Stimulated activated naive CD4-positive, alpha-beta T cell treated with Interleukin-2 at 50 U/mL for 16 hours (primary cell): Measurements from ENCODE around the gene PIP4K2C.

ENCODE experiments used
- DNase-seq: peaks from one replicate; lab custom pipeline; 2025; lab: John Stamatoyannopoulos, UW

The PIP4K2C gene

GRCh38 chr12:57621497-57622292 is 30.7 kb downstream of the PIP4K2C start:
- DNase-seq = peak; percentile 61

- DNase-seq = no peak
Observed at GRCh38 chr12:57622293-57623245, 31.6 kb downstream of the PIP4K2C start.

GRCh38 chr12:57623385-57623784 is 32.4 kb downstream of the PIP4K2C start:
- DNase-seq = no peak

GRCh38 chr12:57623811-57624390 is 32.9 kb downstream of the PIP4K2C start:
- no peak for DNase-seq

GRCh38 chr12:57624441-57625220 is 33.6 kb downstream of the PIP4K2C start:
- DNase-seq = no peak

GRCh38 chr12:57625261-57626032 is 34.5 kb downstream of the PIP4K2C start:
- DNase-seq = no peak

- DNase-seq = no peak
Observed at GRCh38 chr12:57626111-57626920, 35.3 kb downstream of the PIP4K2C start.

GRCh38 chr12:57626921-57627445 is 36.0 kb downstream of the PIP4K2C start:
- DNase-seq = no peak

- no peak for DNase-seq
Observed at GRCh38 chr12:57627501-57628279, 36.7 kb downstream of the PIP4K2C start.

- DNase-seq = no peak
Observed at GRCh38 chr12:57628280-57629191, 37.5 kb downstream of the PIP4K2C start.

GRCh38 chr12:57629897-57630471 is 39.0 kb downstream of the PIP4K2C start:
- no peak for DNase-seq

GRCh38 chr12:57630891-57631433 is 40.0 kb downstream of the PIP4K2C start:
- DNase-seq = no peak

GRCh38 chr12:57631566-57632072 is 40.6 kb downstream of the PIP4K2C start:
- DNase-seq = no peak

- DNase-seq = peak; percentile 6
Observed at GRCh38 chr12:57632073-57632957, 41.3 kb downstream of the PIP4K2C start.

GRCh38 chr12:57632958-57633840 is 42.2 kb downstream of the PIP4K2C start, which contains the start of gene B4GALNT1:
TSS of gene B4GALNT1 (minus strand) at chr12:57633201. CDS start at chr12:57632132, 1,069 bp downstream.
- peak; percentile 50 for DNase-seq
